ENCODE results near the gene UGT1A9.

Gene UGT1A9

DNA sequence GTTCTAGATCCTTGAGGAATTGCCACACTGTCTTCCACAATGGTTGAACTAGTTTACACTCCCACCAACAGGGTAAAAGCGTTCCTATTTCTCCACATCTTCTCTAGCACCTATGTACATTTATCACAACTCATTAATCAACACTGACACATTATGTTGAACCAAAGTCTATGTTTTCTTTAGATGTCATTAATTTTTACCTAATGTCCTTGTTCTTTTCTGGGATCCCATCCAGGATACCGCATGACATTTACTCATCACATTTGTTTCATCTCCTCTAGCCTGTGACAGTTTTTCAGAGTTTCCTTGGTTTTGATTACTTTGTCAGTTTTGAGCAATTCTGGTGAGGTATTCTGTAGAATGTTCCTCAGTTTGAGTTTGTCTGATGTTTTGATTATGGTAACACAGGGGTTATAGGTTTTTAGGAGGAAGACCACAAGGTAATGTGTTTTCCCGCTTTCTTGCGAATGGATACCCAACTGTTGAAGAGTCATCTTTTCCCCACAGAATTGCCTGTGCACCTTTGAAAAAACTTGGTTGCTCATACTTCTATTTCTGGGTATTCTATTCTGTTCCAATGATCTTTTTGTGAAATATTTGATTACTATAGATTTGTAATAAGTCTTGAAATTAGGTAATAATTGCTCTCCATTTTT is 3.0 kb upstream of the UGT1A9 start:
- H3K4me3 ChIP-seq (ENCODE audit: low read length) = no peak overlapping the region
- DNase-seq (ENCODE audit: low read depth) = no peak
- TF ChIP-seq, protein P1, sequence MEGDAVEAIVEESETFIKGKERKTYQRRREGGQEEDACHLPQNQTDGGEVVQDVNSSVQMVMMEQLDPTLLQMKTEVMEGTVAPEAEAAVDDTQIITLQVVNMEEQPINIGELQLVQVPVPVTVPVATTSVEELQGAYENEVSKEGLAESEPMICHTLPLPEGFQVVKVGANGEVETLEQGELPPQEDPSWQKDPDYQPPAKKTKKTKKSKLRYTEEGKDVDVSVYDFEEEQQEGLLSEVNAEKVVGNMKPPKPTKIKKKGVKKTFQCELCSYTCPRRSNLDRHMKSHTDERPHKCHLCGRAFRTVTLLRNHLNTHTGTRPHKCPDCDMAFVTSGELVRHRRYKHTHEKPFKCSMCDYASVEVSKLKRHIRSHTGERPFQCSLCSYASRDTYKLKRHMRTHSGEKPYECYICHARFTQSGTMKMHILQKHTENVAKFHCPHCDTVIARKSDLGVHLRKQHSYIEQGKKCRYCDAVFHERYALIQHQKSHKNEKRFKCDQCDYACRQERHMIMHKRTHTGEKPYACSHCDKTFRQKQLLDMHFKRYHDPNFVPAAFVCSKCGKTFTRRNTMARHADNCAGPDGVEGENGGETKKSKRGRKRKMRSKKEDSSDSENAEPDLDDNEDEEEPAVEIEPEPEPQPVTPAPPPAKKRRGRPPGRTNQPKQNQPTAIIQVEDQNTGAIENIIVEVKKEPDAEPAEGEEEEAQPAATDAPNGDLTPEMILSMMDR (IDR thresholded peaks at IDR 0.05; ENCODE audit: insufficient read depth, low read depth, low read length, missing control alignments) = no peak

DNA sequence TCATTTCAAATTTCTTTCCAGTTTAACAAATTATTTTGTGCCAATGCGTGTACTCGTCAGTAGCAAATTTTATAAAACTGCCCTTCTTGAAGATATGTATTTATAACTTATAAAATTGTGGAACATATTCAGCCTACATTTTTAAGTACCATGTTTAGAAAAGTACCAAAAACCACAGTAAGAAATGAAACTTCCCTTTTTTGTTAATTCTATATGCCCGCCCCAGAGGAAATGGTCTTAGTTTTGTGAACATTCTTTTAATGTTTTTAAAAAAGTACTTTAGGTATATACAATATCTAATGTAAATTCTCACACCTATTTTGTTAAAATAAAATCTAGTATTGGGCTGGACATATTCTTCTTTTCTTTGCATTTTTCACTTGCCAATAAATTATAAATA is 1.2 kb downstream of the UGT1A9 start:
- TF ChIP-seq, protein P1 (IDR thresholded peaks at IDR 0.05; ENCODE audit: insufficient read depth, low read depth, low read length, missing control alignments) = no peak
- no peak for DNase-seq (ENCODE audit: low read depth)
- H3K4me3 ChIP-seq (ENCODE audit: low read length) = no peak overlapping the region

DNA sequence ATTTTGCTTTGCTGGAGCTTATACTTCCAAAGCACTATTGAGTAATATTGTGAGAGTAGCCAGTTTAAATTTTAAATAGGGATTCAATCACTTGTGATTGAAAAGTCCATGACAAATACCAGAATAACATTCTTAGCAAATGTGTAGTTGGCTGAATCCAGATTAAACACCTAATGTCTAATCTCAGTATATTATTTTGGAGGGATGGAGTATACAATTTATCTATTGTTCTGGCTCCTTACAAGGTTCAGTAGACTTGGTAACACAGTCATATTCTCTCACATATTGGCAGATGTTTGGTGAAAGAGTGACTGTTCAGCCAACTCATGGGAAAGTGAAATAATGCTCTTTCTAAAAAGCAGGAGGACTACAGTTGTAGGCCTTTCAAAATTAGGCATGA is 2.2 kb downstream of the UGT1A9 start:
- no peak overlapping the region for H3K4me3 ChIP-seq (ENCODE audit: low read length)
- TF ChIP-seq, protein P1 (IDR thresholded peaks at IDR 0.05; ENCODE audit: insufficient read depth, low read depth, low read length, missing control alignments) = no peak
- DNase-seq (ENCODE audit: low read depth) = no peak

DNA sequence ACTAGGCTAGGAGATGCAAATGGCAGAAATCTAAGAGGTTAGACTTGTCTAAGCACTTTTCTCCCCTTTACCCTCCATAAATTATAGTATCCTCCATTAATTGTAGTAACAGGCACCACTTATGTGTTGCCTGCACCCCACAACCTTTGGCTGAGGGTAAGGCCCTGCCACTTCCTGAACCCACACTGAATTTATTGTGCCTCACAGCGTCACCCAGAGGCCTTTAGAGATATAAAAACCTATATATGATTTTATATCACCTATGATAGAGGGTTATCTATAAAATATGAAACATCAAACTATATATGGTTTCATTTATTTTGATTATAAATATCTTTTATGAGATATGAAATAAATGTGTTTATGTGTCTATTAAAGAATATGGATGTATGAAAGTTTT is 2.6 kb downstream of the UGT1A9 start:
- no peak for DNase-seq (ENCODE audit: low read depth)
- TF ChIP-seq, protein P1 (IDR thresholded peaks at IDR 0.05; ENCODE audit: insufficient read depth, low read depth, low read length, missing control alignments) = no peak
- no peak overlapping the region for H3K4me3 ChIP-seq (ENCODE audit: low read length)

DNA sequence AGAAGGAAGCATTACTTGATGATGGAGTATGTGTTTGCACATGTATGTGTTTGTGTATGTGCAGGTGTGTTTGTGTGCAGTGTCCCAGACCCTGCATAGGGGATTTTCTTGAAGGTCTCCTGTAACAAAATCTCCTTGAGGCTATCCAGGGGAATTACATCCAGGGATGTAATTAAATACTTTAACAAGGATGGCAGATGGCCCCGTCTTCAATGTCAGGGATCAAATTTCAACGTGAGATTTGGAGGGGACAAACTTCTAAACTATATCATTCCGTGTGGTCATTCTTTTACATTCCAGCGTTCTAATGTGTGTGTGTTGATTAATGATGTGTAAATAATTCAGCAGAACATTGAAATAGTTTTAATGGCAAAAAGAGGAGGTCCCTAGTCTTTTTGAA is 3.3 kb downstream of the UGT1A9 start:
- TF ChIP-seq, protein P1 (IDR thresholded peaks at IDR 0.05; ENCODE audit: insufficient read depth, low read depth, low read length, missing control alignments) = peak; percentile 5
- H3K4me3 ChIP-seq (ENCODE audit: low read length) = no peak overlapping the region
- no peak for DNase-seq (ENCODE audit: low read depth)

DNA sequence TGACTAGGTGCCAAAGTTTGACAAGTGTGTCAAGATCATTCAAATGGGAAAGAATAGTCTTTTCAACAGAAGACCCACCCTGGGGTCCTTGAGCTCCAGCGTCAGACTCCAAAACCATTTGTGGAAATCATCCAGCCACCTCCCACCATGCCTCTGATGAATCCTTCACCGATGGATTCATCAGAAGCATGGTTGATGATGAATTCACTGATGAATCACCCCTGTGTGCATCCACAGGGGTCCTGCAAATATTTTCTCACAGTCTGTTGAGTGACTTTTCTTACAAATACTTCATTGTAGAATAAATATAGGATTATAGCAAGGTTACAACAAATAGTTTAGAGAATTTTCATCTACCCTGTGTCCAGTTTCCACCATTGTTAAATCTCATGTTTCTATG is 4.3 kb downstream of the UGT1A9 start:
- TF ChIP-seq, protein P1 (IDR thresholded peaks at IDR 0.05; ENCODE audit: insufficient read depth, low read depth, low read length, missing control alignments) = no peak
- no peak overlapping the region for H3K4me3 ChIP-seq (ENCODE audit: low read length)
- DNase-seq (ENCODE audit: low read depth) = no peak

DNA sequence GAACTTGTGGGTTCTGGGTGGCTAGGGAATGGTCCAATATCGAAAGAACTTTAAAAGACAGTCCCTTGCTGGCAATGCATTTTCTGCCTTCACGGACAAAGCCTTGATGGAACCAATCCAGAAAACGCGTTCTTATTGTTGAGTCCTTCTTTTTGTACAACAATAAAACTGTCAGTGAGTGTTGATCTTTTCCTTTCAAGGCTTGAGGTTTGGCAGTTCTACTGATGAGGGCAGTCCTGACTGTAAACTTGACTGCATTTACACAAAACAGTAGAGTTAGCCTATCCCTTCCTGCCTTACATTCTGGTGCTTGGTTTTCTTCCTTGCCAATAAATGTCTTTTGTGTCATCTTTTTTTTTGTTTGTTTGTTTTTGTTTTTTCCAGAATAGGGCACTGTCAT is 7.5 kb downstream of the UGT1A9 start:
- H3K4me3 ChIP-seq (ENCODE audit: low read length) = no peak overlapping the region
- TF ChIP-seq, protein P1 (IDR thresholded peaks at IDR 0.05; ENCODE audit: insufficient read depth, low read depth, low read length, missing control alignments) = no peak
- DNase-seq (ENCODE audit: low read depth) = no peak
